Neural progenitor cell (in vitro differentiated cells): ENCODE data around the gene SERPINB6. TPM values are rescaled to one million over a fixed set of nuclear protein-coding genes. Genes with fewer than 3 reads are reported as not detected.

Experiments
- DNase-seq: peaks from one replicate; pipeline ENCODE4 v3.0.0-alpha.2; 2016; ENCODE audit warnings: low spot score
- H2AFZ ChIP-seq: fragments of 200-600 bp; sonication (generic); replicated peaks from 2 replicates; pipeline ENCODE4 v1.6.1; 2016; ENCODE audit warnings: antibody characterized with exemption
- H3F3A ChIP-seq: fragments of 200-600 bp; sonication (generic); 2 replicates; pipeline ENCODE4 v1.6.1; 2016; ENCODE audit warnings: antibody characterized with exemption, low read depth
- H3K27ac ChIP-seq: fragments of 200-600 bp; sonication (generic); 2 replicates; pipeline ENCODE4 v1.5.1; 2016; ENCODE audit warnings: mild to moderate bottlenecking
- H3K27me3 ChIP-seq: fragments of 200-600 bp; sonication (generic); 2 replicates; pipeline ENCODE4 v1.6.1; 2016; ENCODE audit warnings: mild to moderate bottlenecking, moderate library complexity
- H3K36me3 ChIP-seq: fragments of 200-600 bp; sonication (generic); 2 replicates; pipeline ENCODE4 v1.5.1; 2016
- H3K4me1 ChIP-seq: fragments of 200-600 bp; sonication (generic); 2 replicates; pipeline ENCODE4 v1.6.1; 2016; ENCODE audit warnings: mixed run types
- H3K4me2 ChIP-seq: fragments of 200-600 bp; sonication (generic); 2 replicates; pipeline ENCODE4 v1.6.1; 2016
- H3K4me3 ChIP-seq: fragments of 200-600 bp; sonication (generic); 2 replicates; pipeline ENCODE4 v1.5.1; 2016
- H3K79me2 ChIP-seq: fragments of 200-600 bp; sonication (generic); 2 replicates; pipeline ENCODE4 v1.6.1; 2016; ENCODE audit warnings: low read depth
- H3K9ac ChIP-seq: fragments of 200-600 bp; sonication (generic); 2 replicates; pipeline ENCODE4 v1.6.1; 2016
- H3K9me3 ChIP-seq: fragments of 200-600 bp; sonication (generic); 2 replicates; pipeline ENCODE4 v1.5.1; 2016; ENCODE audit warnings: low read depth
- H4K20me1 ChIP-seq: fragments of 200-600 bp; sonication (generic); 2 replicates; pipeline ENCODE4 v1.6.1; 2016; ENCODE audit warnings: low read depth
- H3K27ac Mint-ChIP-seq: 3 replicates; pipeline ENCODE4 v1.8.0; 2021; ENCODE audit warnings: mixed read lengths
- H3K27me3 Mint-ChIP-seq: 2 replicates; pipeline ENCODE4 v1.8.0; 2022; ENCODE audit warnings: low read depth, mild to moderate bottlenecking, inconsistent platforms, moderate library complexity, mixed read lengths; ENCODE audit not compliant: insufficient read depth
- H3K36me3 Mint-ChIP-seq: 3 replicates; pipeline ENCODE4 v1.8.0; 2021; ENCODE audit warnings: mixed read lengths
- H3K4me1 Mint-ChIP-seq: 3 replicates; pipeline ENCODE4 v1.8.0; 2021; ENCODE audit warnings: mixed read lengths
- H3K4me3 Mint-ChIP-seq: 3 replicates; pipeline ENCODE4 v1.8.0; 2021; ENCODE audit warnings: mild to moderate bottlenecking, moderate library complexity, mixed read lengths
- H3K9me3 Mint-ChIP-seq: 3 replicates; pipeline ENCODE4 v1.8.0; 2020; ENCODE audit warnings: mixed read lengths
- EZH2 ChIP-seq: fragments of 200-600 bp; sonication (generic); IDR thresholded peaks from 2 replicates; pipeline ENCODE4 v1.6.1; 2017; ENCODE audit warnings: antibody characterized with exemption, mild to moderate bottlenecking, moderate library complexity
- EZH2phosphoT487 ChIP-seq: fragments of 200-600 bp; sonication (generic); IDR thresholded peaks from 2 replicates; pipeline ENCODE4 v1.6.1; 2017; ENCODE audit warnings: antibody characterized with exemption
- total RNA-seq: library from RNA; depleted of rRNA; stranded (reverse); fragments of >200 nt; gene quantifications from 2 replicates; pipeline ENCODE4 v1.2.3, GENCODE V29; 2015; ENCODE audit warnings: low replicate concordance
- TF ChIP-seq, protein P1 (sequence below): fragments of 200-600 bp; sonication (generic); IDR thresholded peaks from 2 replicates; pipeline ENCODE4 v1.5.1; 2017; ENCODE audit warnings: antibody characterized with exemption, mild to moderate bottlenecking

Gene SERPINB6
- total RNA-seq, 1 donor from 2014 or later = 13.3 TPM

DNA sequence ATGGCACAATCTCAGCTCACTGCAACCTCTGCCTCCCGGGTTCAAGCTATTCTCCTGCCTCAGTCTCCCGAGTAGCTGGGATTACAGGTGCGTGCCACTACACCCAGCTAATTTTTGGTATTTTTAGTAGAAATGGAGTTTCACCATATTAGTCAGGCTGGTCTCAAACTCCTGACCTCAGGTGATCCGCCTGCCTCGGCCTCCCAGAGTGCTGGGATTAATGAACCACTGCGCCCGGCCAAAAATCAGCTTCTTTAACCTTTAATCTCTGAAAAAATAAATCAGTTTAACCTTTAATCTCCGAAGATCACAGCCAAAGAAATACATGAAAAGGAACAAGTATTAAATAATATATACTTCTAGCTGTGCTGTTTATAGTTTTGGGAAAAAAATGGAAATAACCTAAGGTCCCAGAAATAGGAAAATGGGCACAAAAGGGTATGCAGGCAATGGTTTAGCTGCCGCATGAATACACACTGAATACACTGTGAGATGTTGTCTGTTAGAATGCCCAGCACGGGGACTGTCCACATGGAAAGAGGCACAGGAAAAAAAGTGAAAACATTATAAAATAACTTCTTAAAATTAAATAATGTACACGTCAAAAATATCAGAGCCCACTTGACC is 29.9 kb upstream of the SERPINB6 start:
- peak overlapping the region; percentile 91 for H3K4me3 Mint-ChIP-seq
- H3K27me3 ChIP-seq = peaks cover 25% of the 10 kb centered on the region
- H3K4me1 Mint-ChIP-seq = peaks cover 31% of the 10 kb centered on the region
- H3K36me3 Mint-ChIP-seq = peaks cover 19% of the 10 kb centered on the region
- TF ChIP-seq, protein P1, sequence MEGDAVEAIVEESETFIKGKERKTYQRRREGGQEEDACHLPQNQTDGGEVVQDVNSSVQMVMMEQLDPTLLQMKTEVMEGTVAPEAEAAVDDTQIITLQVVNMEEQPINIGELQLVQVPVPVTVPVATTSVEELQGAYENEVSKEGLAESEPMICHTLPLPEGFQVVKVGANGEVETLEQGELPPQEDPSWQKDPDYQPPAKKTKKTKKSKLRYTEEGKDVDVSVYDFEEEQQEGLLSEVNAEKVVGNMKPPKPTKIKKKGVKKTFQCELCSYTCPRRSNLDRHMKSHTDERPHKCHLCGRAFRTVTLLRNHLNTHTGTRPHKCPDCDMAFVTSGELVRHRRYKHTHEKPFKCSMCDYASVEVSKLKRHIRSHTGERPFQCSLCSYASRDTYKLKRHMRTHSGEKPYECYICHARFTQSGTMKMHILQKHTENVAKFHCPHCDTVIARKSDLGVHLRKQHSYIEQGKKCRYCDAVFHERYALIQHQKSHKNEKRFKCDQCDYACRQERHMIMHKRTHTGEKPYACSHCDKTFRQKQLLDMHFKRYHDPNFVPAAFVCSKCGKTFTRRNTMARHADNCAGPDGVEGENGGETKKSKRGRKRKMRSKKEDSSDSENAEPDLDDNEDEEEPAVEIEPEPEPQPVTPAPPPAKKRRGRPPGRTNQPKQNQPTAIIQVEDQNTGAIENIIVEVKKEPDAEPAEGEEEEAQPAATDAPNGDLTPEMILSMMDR = no peak
- no peak for TF ChIP-seq EZH2
- TF ChIP-seq EZH2phosphoT487 = no peak
- no peak for DNase-seq
- H3K9me3 ChIP-seq = no peaks in the 10 kb centered on the region
- H2AFZ ChIP-seq = no peak overlapping the region
- H3K4me2 ChIP-seq = no peak overlapping the region
- no peak overlapping the region for H3K9ac ChIP-seq
- H3K27ac ChIP-seq = no peak overlapping the region
- H3K27me3 Mint-ChIP-seq = peaks cover 4% of the 10 kb centered on the region
- H3K79me2 ChIP-seq = no peaks in the 10 kb centered on the region
- H4K20me1 ChIP-seq = no peaks in the 10 kb centered on the region
- H3K4me1 ChIP-seq = peaks cover 12% of the 10 kb centered on the region
- no peak overlapping the region for H3K4me3 ChIP-seq
- no peak overlapping the region for H3K27ac Mint-ChIP-seq
- peaks cover 10% of the 10 kb centered on the region for H3F3A ChIP-seq
- no peaks in the 10 kb centered on the region for H3K36me3 ChIP-seq
- H3K9me3 Mint-ChIP-seq = no peaks in the 10 kb centered on the region

DNA sequence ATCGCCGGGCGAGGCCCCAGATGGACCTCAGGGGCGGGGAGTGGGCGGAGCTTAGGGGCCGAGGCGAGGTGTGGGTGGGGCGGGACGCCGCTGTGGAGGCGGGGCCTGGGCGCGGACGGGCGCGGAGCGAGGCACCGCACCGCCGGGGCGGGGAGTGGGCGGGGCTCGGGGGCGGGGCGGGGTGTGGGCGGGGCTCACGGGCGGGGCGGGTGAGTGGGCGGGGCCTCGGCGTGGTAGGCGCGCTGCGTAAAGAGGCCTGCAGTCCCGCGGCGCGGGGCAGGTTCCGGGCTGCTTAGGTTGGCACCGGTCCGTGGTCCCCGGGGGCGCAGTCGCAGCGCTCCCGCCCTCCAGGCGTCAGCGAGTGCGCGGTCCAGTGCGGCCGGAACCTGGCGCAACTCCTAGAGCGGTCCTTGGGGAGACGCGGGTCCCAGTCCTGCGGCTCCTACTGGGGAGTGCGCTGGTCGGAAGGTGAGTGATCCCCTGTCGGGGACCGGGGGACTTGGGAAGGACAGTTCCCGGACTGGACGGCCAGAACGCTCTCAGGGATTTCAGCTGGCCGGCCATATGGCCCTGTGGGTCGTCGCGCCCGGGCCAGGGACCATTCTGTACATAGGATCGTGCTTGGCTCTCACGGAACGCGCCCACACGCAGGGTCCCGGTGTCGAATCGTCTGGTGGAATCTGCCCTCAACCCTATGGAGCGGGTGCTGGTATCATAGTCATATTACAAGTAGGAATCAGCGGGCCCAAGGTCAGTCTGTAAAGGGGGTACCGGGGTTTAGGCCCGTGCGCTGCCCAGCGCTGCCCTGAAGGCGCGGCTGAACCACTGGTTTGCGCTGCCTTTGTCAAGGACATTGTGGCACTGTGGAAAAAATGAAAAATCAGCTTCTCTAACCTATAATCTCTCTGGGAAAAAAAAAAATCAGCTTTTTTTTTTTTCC is 28.5 kb upstream of the SERPINB6 start, which contains the start of gene NQO2:
NQO2 (plus strand) TSS at position 277 of the 940 bp plus-strand sequence. CDS start 6,659 bp downstream, outside the sequence.
- peaks cover 4% of the 10 kb centered on the region for H3K27me3 Mint-ChIP-seq
- peaks cover 8% of the 10 kb centered on the region for H3K36me3 Mint-ChIP-seq
- peaks cover 31% of the 10 kb centered on the region for H3K4me1 Mint-ChIP-seq
- no peaks in the 10 kb centered on the region for H3K9me3 Mint-ChIP-seq
- Histone ChIP-seq H3K79me2 (no peaks in the 10 kb centered on the region), H3F3A (peaks cover 10% of the 10 kb centered on the region), H2AFZ (peak within 1 kb of the TSS; percentile 98), H3K27ac (no peak within 1 kb of the TSS), H3K4me2 (peak within 1 kb of the TSS; percentile 94), H3K36me3 (no peaks in the 10 kb centered on the region), H3K9ac (no peak within 1 kb of the TSS), H3K9me3 (no peaks in the 10 kb centered on the region), H3K4me3 (peak within 1 kb of the TSS; percentile 79), H4K20me1 (no peaks in the 10 kb centered on the region), H3K27me3 (peaks cover 25% of the 10 kb centered on the region), H3K4me1 (peaks cover 12% of the 10 kb centered on the region)
- H3K4me3 Mint-ChIP-seq = peak within 1 kb of the TSS; percentile 91
- TF ChIP-seq EZH2 (no peak), EZH2phosphoT487 (no peak)
- TF ChIP-seq, protein P1 = no peak
- peak; percentile 97 for DNase-seq
- H3K27ac Mint-ChIP-seq = peak within 1 kb of the TSS; percentile 87

DNA sequence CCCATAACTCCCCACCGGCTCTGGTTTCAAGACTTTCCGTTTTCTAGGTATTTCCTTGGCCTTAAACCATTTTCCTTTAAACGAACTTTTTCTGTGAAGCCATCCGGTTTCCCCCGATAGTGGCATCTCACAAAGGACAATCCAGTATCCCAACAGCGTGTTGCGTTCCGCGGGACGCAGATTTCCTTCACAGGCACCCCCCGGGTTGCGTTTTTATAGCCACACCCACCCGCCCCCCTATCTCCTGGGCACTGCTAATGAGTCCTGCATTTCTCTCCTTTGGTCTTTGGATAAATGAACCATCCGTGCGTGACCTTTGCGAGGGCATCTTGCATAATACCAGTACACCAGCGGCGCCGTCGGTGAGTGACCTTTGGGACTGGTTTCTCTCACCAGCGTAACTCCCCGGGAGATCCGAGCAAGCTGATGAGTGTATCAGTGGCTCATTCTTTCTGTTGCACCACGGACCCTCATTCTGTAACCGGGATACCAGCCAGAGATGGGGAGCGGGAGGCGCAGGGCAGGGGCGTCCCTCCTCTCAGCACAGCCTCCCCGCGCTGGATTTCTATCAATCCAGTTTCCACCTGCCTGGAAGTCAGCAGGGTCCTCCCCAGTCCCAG is 27.7 kb upstream of the SERPINB6 start:
- Histone ChIP-seq H3K4me2 (peak overlapping the region; percentile 94), H3K36me3 (no peaks in the 10 kb centered on the region), H3F3A (peaks cover 10% of the 10 kb centered on the region), H3K9me3 (no peaks in the 10 kb centered on the region), H3K27ac (no peak overlapping the region), H3K4me1 (peaks cover 12% of the 10 kb centered on the region), H3K27me3 (peaks cover 25% of the 10 kb centered on the region), H2AFZ (peak overlapping the region; percentile 64), H4K20me1 (no peaks in the 10 kb centered on the region), H3K4me3 (peak overlapping the region; percentile 79), H3K9ac (no peak overlapping the region), H3K79me2 (no peaks in the 10 kb centered on the region)
- Mint-ChIP-seq H3K9me3 (no peaks in the 10 kb centered on the region), H3K4me3 (peak overlapping the region; percentile 91), H3K27me3 (peaks cover 4% of the 10 kb centered on the region), H3K36me3 (peaks cover 3% of the 10 kb centered on the region), H3K27ac (peak overlapping the region; percentile 87), H3K4me1 (peaks cover 31% of the 10 kb centered on the region)
- no peak for DNase-seq
- TF ChIP-seq, protein P1 = no peak
- TF ChIP-seq EZH2phosphoT487 = peak; percentile 29
